Measurements from ENCODE around the gene ISG20.

- no peak for TF ChIP-seq CTCF (IDR thresholded peaks at IDR 0.05)
- no peak for TF ChIP-seq REST (IDR thresholded peaks at IDR 0.05; ENCODE audit: insufficient read depth in 1 of 2, low read depth in 2 of 2, low read length in 1 of 2)
Measured at GRCh38 chr15:88696254-88696653, 57.4 kb downstream of the ISG20 start.
